CD4-positive, CD25-positive, alpha-beta regulatory T cell (primary cell): Measurements from ENCODE around the gene TRPV4. TPM values are rescaled to one million over a fixed set of nuclear protein-coding genes. Genes with fewer than 3 reads are reported as not detected.

Experiments
- ATAC-seq, 2 donors: fragments of 150-1000 bp; cut with Tn5 transposase; one replicate each; pipeline ENCODE4 v1.10.0; 2021; ENCODE audit warnings: low read depth in 2 of 2, moderate number of reproducible peaks in 2 of 2, moderate library complexity in 1 of 2
- DNase-seq, 3 donors: peaks; one replicate each; pipeline versions ENCODE4 v3.0.0 to v3.0.0-alpha.2; 2012 to 2022; ENCODE audit warnings: mixed read lengths in 1 of 3
- H3K27ac ChIP-seq: one replicate; pipeline ENCODE4 v1.7.0; 2013; ENCODE audit warnings: mild to moderate bottlenecking, low read length; ENCODE audit not compliant: insufficient read depth, poor library complexity, severe bottlenecking
- H3K27me3 ChIP-seq: one replicate; pipeline ENCODE4 v1.7.0; 2013; ENCODE audit warnings: low read length; ENCODE audit not compliant: control insufficient read depth, insufficient read depth
- H3K36me3 ChIP-seq: one replicate; pipeline ENCODE4 v1.7.0; 2013; ENCODE audit warnings: mild to moderate bottlenecking, low read length, moderate library complexity; ENCODE audit not compliant: control insufficient read depth, insufficient read depth
- H3K4me1 ChIP-seq: 2 replicates; pipeline ENCODE4 v1.7.0; 2013; ENCODE audit warnings: mild to moderate bottlenecking, low read length; ENCODE audit not compliant: insufficient read depth, control insufficient read depth, poor library complexity, severe bottlenecking
- H3K4me3 ChIP-seq: one replicate; pipeline ENCODE4 v1.7.0; 2013; ENCODE audit warnings: low read depth, mild to moderate bottlenecking, low read length, moderate library complexity
- H3K9me3 ChIP-seq, 2 experiments: 1 replicate in 1 of 2; 2 replicates in 1 of 2; pipeline ENCODE4 v1.7.0; 2013; ENCODE audit warnings: low read length in 2 of 2, mild to moderate bottlenecking in 1 of 2, moderate library complexity in 1 of 2; ENCODE audit not compliant: control insufficient read depth in 2 of 2
- H3K27ac Mint-ChIP-seq, 3 donors: one replicate each; pipeline ENCODE4 v1.8.0; 2020 to 2022; ENCODE audit warnings: mild to moderate bottlenecking in 3 of 3, mixed read lengths in 3 of 3, moderate library complexity in 2 of 3
- H3K27me3 Mint-ChIP-seq: one replicate; pipeline ENCODE4 v1.8.0; 2022; ENCODE audit warnings: mild to moderate bottlenecking, mixed read lengths
- H3K36me3 Mint-ChIP-seq: one replicate; pipeline ENCODE4 v1.8.0; 2020; ENCODE audit warnings: mixed read lengths
- H3K4me1 Mint-ChIP-seq, 4 donors: one replicate each; pipeline ENCODE4 v1.8.0; 2020 to 2022; ENCODE audit warnings: mixed read lengths in 4 of 4, mild to moderate bottlenecking in 1 of 4
- H3K4me3 Mint-ChIP-seq, 4 donors: one replicate each; pipeline ENCODE4 v1.8.0; 2020 to 2022; ENCODE audit warnings: mild to moderate bottlenecking in 4 of 4, mixed read lengths in 4 of 4, moderate library complexity in 3 of 4
- H3K9me3 Mint-ChIP-seq, 7 donors: one replicate each; pipeline ENCODE4 v1.8.0; 2020 to 2022; ENCODE audit warnings: mixed read lengths in 7 of 7, mild to moderate bottlenecking in 3 of 7, moderate library complexity in 2 of 7
- polyA plus RNA-seq, 4 donors: library from polyadenylated mRNA; unstranded; fragments of 300-500 nt; fragmentation: Illumina TruSeq; gene quantifications; one replicate each; pipeline ENCODE4 v1.2.3, GENCODE V29; 2021
- total RNA-seq: library from RNA; stranded (reverse); gene quantifications from one replicate; pipeline ENCODE4 v1.2.3, GENCODE V29; 2022

The TRPV4 gene
- total and polyA plus RNA-seq, 5 donors from 2014 or later, result not detected

- H3K9me3 ChIP-seq, result no peaks in the 10 kb centered on the region
- H3K27ac Mint-ChIP-seq, result peak overlapping the region in 1 of 3 donors; percentile 92
- H3K4me3 ChIP-seq, result peak overlapping the region; percentile 40
- DNase-seq (no peak), ATAC-seq (no peak)
- peaks cover 12% of the 10 kb centered on the region for H3K36me3 Mint-ChIP-seq
- H3K9me3 Mint-ChIP-seq, result peaks cover 0 to 1% (median 0%) of the 10 kb centered on the region in 7 donors
- H3K36me3 ChIP-seq, result peaks cover under 1% of the 10 kb centered on the region
- H3K4me1 Mint-ChIP-seq, result peaks cover 11 to 65% (median 41%) of the 10 kb centered on the region in 4 donors
- no peak overlapping the region for H3K27ac ChIP-seq
- H3K4me1 ChIP-seq, result peaks cover 27% of the 10 kb centered on the region
- H3K27me3 Mint-ChIP-seq, result peaks cover 4% of the 10 kb centered on the region
- H3K4me3 Mint-ChIP-seq, result peak overlapping the region; percentile 69 to 93 (median 84)
- H3K27me3 ChIP-seq, result no peaks in the 10 kb centered on the region
Measured at GRCh38 chr12:109877504-109878246, 44.5 kb upstream of the TRPV4 start.

GRCh38 chr12:109876406-109876805, 43.2 kb upstream of the TRPV4 start:
- Mint-ChIP-seq H3K27ac (peak overlapping the region in 2 of 3 donors; percentile 46 to 92), H3K36me3 (peaks cover 17% of the 10 kb centered on the region), H3K27me3 (peaks cover 4% of the 10 kb centered on the region), H3K4me1 (peaks cover 11 to 69% (median 43%) of the 10 kb centered on the region in 4 donors), H3K4me3 (peak overlapping the region in 1 of 4 donors; percentile 93), H3K9me3 (peaks cover 0 to 1% (median 0%) of the 10 kb centered on the region in 7 donors)
- no peak overlapping the region for H3K27ac ChIP-seq
- no peak overlapping the region for H3K4me3 ChIP-seq
- no peaks in the 10 kb centered on the region for H3K27me3 ChIP-seq
- peaks cover 27% of the 10 kb centered on the region for H3K4me1 ChIP-seq
- ATAC-seq (no peak), DNase-seq (no peak)
- peaks cover 13% of the 10 kb centered on the region for H3K36me3 ChIP-seq
- no peaks in the 10 kb centered on the region for H3K9me3 ChIP-seq

GRCh38 chr12:109875572-109876131, 42.5 kb upstream of the TRPV4 start:
- Histone ChIP-seq H3K27me3 (no peaks in the 10 kb centered on the region), H3K9me3 (no peaks in the 10 kb centered on the region), H3K4me1 (peaks cover 21% of the 10 kb centered on the region), H3K27ac (no peak overlapping the region), H3K4me3 (no peak overlapping the region), H3K36me3 (peaks cover 15% of the 10 kb centered on the region)
- ATAC-seq, result no peak
- H3K4me3 Mint-ChIP-seq, result peak overlapping the region in 1 of 4 donors; percentile 93
- DNase-seq, result no peak
- peaks cover 5 to 66% (median 41%) of the 10 kb centered on the region in 4 donors for H3K4me1 Mint-ChIP-seq
- H3K27ac Mint-ChIP-seq, result peak overlapping the region in 2 of 3 donors; percentile 23 to 46
- peaks cover 0 to 1% (median 0%) of the 10 kb centered on the region in 7 donors for H3K9me3 Mint-ChIP-seq
- peaks cover 4% of the 10 kb centered on the region for H3K27me3 Mint-ChIP-seq
- peaks cover 19% of the 10 kb centered on the region for H3K36me3 Mint-ChIP-seq

- Mint-ChIP-seq H3K4me1 (peaks cover 7 to 55% (median 32%) of the 10 kb centered on the region in 4 donors), H3K27me3 (peaks cover under 1% of the 10 kb centered on the region), H3K27ac (no peak overlapping the region), H3K4me3 (no peak overlapping the region), H3K36me3 (peaks cover 19% of the 10 kb centered on the region), H3K9me3 (no peaks in the 10 kb centered on the region)
- no peak for DNase-seq
- no peak for ATAC-seq
- H3K27ac ChIP-seq, result no peak overlapping the region
- no peaks in the 10 kb centered on the region for H3K27me3 ChIP-seq
- peaks cover 15% of the 10 kb centered on the region for H3K36me3 ChIP-seq
- H3K4me1 ChIP-seq, result peaks cover 6% of the 10 kb centered on the region
- no peaks in the 10 kb centered on the region for H3K9me3 ChIP-seq
- H3K4me3 ChIP-seq, result no peak overlapping the region
Measured at GRCh38 chr12:109873653-109874052, 40.5 kb upstream of the TRPV4 start.

GRCh38 chr12:109871668-109872314, 38.6 kb upstream of the TRPV4 start:
- no peaks in the 10 kb centered on the region for H3K27me3 Mint-ChIP-seq
- Histone ChIP-seq H3K36me3 (peaks cover 15% of the 10 kb centered on the region), H3K9me3 (no peaks in the 10 kb centered on the region), H3K4me1 (no peaks in the 10 kb centered on the region), H3K27ac (no peak overlapping the region), H3K4me3 (no peak overlapping the region), H3K27me3 (no peaks in the 10 kb centered on the region)
- peaks cover 11 to 42% (median 27%) of the 10 kb centered on the region in 4 donors for H3K4me1 Mint-ChIP-seq
- H3K36me3 Mint-ChIP-seq, result peaks cover 23% of the 10 kb centered on the region
- H3K27ac Mint-ChIP-seq, result no peak overlapping the region
- ATAC-seq (no peak), DNase-seq (no peak)
- H3K4me3 Mint-ChIP-seq, result no peak overlapping the region
- H3K9me3 Mint-ChIP-seq, result no peaks in the 10 kb centered on the region

GRCh38 chr12:109870648-109871047, 37.5 kb upstream of the TRPV4 start:
- Histone ChIP-seq H3K36me3 (peaks cover 15% of the 10 kb centered on the region), H3K27ac (no peak overlapping the region), H3K4me3 (no peak overlapping the region), H3K9me3 (no peaks in the 10 kb centered on the region), H3K4me1 (no peaks in the 10 kb centered on the region), H3K27me3 (no peaks in the 10 kb centered on the region)
- H3K27me3 Mint-ChIP-seq, result no peaks in the 10 kb centered on the region
- H3K4me1 Mint-ChIP-seq, result peaks cover 8 to 39% (median 27%) of the 10 kb centered on the region in 4 donors
- H3K4me3 Mint-ChIP-seq, result no peak overlapping the region
- ATAC-seq (no peak), DNase-seq (no peak)
- peak overlapping the region in 1 of 3 donors; percentile 6 for H3K27ac Mint-ChIP-seq
- H3K9me3 Mint-ChIP-seq, result no peaks in the 10 kb centered on the region
- peaks cover 22% of the 10 kb centered on the region for H3K36me3 Mint-ChIP-seq

GRCh38 chr12:109868182-109869051, 35.2 kb upstream of the TRPV4 start:
- peaks cover 11 to 46% (median 26%) of the 10 kb centered on the region in 4 donors for H3K4me1 Mint-ChIP-seq
- H3K4me3 ChIP-seq, result no peak overlapping the region
- peaks cover 0 to 2% (median 0%) of the 10 kb centered on the region in 7 donors for H3K9me3 Mint-ChIP-seq
- H3K9me3 ChIP-seq, result no peaks in the 10 kb centered on the region
- H3K27ac ChIP-seq, result no peak overlapping the region
- no peaks in the 10 kb centered on the region for H3K27me3 Mint-ChIP-seq
- no peak overlapping the region for H3K4me3 Mint-ChIP-seq
- peak overlapping the region in 2 of 3 donors; percentile 52 to 73 for H3K27ac Mint-ChIP-seq
- ATAC-seq, result no peak
- no peak for DNase-seq
- H3K4me1 ChIP-seq, result peaks cover 6% of the 10 kb centered on the region
- peaks cover 12% of the 10 kb centered on the region for H3K36me3 Mint-ChIP-seq
- no peaks in the 10 kb centered on the region for H3K27me3 ChIP-seq
- peaks cover 15% of the 10 kb centered on the region for H3K36me3 ChIP-seq
